HG02852 (cell line): ENCODE data around the gene VPS37B.
"Not testable (repeated sequence)": the region's sequence is repeated elsewhere in the genome, so short reads cannot be mapped to it uniquely, and the experiment has no call there.

ENCODE experiments used
- ATAC-seq: cut with Tn5 transposase; IDR thresholded peaks from one replicate; pipeline ENCODE4 v1.9.1; 2021; ENCODE audit warnings: mild to moderate bottlenecking, moderate library complexity; ENCODE audit not compliant: unreplicated experiment

VPS37B gene

DNA sequence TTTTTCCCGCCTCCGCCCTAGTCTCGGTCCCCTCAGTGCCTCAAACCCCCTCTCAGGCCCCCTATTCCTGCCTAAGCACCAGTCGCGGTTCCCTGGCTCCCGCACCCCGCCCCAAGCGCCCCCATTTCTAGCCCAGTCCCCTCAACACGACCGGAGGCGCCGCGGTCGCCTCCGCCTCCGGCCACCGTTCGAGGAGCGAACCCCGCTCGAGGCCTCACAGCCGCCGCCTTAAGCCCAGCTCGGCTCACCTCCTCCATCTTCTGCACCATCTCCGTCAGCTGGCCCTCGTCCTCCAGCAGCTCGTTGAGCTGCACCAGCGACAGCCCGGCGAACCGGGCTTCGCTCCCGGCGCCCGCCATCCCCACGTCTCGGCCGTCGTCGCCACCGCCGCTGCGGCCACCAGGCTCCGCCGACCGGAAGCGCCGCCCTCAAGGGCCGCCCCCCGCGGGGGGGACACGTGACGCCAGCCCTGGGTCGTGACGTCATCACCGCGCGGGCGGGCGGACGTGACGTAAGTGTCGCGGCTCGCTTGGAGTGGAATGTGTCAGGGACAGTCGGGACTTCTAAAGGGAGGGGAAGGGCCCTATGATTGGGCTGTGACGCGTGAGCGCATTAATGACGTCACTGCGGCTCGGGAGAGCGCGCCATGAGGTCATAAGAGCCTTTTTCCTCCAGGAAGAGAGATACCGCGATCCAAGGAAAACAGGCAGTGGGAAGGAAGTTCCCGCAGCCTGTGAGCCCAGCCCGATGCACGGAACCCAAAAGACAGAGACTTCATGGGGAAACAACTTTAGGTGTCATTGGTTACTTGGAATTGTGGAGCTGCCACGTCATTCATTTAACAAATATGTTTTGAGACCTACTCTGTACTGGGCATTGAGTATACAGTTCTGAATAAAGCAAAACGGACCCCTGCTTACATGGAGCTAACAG is at the start of gene VPS37B:
Gene VPS37B, minus strand, starts transcription at position 421 of the 933 bp plus-strand sequence. Its CDS starts 62 bp downstream, at position 359.
- peak; percentile 51 for ATAC-seq

- no peak for ATAC-seq
These were observed 49.0 kb upstream of the VPS37B start for GRCh38 chr12:122944605-122945592.

DNA sequence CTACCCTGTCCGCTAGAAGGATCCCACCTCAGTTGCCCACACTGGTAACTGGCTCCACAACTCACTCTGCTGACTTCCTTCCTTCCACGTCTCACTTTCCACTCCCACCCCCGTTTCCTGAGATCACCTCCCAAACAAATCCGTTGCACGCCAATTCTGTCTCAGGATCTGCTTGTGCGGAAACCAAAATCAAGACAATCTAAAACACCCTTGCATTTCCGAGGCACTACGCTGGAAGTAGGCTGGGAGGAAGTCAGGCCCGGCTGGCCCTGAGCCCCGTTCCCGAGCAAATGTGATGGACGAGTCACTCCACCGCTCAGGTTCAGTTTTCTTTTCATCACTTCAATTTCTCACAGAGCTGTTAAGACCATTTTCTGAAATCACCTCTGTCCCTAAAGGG is 47.3 kb upstream of the VPS37B start:
- no peak for ATAC-seq

- ATAC-seq = no peak
These were observed 46.7 kb upstream of the VPS37B start for GRCh38 chr12:122942637-122943036.

GRCh38 chr12:122941351-122941750 is 45.4 kb upstream of the VPS37B start:
- ATAC-seq = not testable (repeated sequence)

- no peak for ATAC-seq
These were observed 43.2 kb upstream of the VPS37B start for GRCh38 chr12:122939125-122939524.

- ATAC-seq = no peak
These were observed 41.7 kb upstream of the VPS37B start for GRCh38 chr12:122937622-122938091.

DNA sequence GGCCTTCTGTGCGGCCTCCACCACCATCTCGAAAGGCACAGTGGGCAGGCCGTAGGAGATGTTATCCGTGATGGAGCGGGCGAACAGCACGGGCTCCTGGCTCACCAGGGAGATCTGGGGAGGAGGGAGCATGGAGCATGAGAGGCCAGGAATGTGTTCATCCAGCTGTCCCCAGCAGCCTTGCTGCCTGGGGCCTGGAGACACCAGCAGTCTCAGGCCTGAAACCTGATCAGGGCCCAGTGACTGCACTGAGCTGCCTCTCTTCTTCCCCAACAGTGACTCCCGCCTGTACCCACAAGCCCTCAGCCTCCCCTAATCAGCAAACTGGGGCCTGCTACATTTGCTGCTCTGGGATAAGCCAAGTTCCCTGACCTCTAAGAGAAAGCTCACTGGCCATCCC is 39.4 kb upstream of the VPS37B start:
- ATAC-seq = no peak

DNA sequence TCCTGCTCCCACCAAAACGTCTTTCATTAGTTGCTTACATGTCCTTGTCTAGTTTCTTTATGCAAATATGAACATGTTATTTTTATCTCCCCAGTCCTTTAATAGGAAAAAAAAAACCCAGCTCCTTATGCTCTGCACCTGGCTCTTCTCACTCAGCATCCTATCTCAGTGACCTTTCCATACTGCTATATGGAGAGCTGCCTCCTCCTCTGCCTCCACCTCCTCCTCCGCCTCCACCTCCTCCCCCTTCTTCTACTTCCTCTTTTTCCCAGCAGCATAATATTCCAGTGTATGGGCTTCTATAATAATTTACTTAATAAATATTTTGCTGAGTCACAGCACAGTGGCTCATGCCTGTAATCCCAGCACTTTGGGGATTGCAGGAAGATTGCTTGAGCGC is 38.8 kb upstream of the VPS37B start:
- no peak for ATAC-seq

DNA sequence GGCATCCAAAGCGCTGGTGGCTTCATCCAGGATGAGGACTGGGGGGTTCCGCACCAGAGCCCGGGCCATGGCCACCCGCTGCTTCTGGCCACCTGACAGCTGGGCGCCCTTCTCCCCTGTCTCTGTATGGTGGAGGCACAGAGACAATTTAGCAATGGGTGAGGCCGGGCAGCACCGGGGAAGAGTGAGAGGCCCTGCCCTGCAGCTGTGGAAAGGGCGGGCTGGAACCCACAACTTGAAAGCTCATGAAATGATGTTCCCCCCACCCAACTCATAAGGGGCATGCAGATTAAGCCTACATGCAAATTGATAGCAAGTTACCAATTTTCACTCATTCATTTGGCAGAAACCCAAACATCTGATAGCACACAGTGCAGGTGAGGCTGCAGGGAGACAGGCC is 36.3 kb upstream of the VPS37B start:
- ATAC-seq = no peak

GRCh38 chr12:122929812-122930211 is 33.9 kb upstream of the VPS37B start:
- ATAC-seq = no peak

GRCh38 chr12:122929148-122929538 is 33.2 kb upstream of the VPS37B start:
- no peak for ATAC-seq

DNA sequence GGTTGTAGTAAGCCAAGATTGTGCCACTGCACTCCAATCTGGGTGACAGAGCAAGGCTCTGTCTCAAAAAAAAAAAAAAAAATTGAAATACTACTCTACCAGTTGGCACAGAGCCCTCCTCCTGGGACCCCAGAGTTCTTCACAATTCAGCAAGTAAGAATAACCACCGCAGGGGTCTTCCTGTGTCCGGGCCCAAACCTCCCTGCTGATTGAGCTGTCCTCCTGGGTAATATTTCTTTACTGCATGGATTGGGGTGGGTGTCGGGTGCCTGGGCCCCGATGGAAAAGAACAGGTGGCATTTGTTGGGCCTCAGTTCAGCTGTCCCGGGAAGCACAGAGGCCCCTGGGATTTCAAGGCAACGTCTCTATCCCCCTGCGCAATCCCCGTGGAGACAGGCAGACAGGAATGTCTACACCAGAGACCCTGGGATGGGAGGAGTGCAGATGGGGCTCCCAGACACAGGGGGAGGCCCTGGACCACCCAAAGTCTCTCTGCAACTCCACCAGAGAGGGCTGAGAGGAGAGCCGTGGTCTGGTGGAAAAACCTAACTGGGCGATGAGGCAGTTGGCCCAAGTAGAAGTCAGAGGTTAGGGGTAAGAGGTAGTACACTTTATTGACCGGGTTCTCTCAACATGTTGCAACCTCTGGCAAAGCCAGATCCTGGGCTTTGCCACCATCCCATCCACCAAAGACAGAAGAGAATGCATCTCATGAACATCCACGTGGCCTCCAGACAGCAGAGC is 32.7 kb upstream of the VPS37B start:
- ATAC-seq = no peak

DNA sequence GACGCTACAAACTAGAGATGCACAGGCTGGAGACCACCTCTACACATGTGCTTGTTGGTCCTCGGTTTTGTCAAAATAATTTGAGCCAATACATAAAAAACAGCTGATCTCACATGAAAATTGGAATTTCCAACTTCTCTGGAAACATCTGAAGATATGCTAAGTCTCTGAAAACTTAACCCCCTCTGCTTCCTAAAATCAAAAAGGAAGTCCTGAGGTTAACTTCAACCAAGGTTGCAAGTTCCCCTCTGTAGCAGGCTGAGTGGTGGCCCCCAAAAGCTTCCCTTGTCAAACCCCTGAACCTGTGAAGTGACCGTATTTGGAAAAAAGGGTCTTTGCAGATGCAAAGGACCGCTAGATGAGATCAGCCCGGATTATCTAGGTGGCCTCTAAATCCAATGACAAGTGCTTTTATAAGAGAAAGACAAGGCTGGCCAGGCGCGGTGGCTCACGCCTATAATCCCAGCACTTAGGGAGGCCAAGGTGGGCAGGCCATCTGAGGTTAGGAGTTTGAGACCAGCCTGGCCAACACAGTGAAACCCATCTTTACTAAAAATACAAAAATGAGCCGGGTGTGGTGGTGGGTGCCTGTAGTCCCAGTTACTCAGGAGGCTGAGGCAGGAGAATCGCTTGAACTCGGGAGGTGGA is 32.0 kb upstream of the VPS37B start:
- ATAC-seq = no peak

- no peak for ATAC-seq
These were observed 26.0 kb upstream of the VPS37B start for GRCh38 chr12:122921917-122922316.

DNA sequence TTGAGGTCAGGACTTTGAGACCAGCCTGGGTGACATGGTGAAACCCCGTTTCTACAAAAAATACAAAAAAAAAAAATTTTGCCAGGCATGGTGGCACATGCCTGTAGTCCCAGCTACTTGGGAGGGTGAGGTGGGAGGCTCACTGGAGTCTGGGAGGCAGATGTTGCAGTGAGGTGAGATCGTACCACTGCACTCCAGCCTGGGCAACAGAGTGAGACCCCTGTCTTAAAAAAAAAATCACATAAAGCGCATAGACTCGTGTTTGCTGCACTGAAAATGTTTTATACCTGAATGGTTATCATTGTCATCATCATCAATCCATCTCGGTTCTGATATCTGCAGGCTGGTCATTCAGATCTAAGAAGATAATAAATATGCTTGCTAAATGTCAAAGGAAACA is 24.8 kb upstream of the VPS37B start:
- ATAC-seq = no peak

GRCh38 chr12:122918827-122919226 is 22.9 kb upstream of the VPS37B start:
- no peak for ATAC-seq

DNA sequence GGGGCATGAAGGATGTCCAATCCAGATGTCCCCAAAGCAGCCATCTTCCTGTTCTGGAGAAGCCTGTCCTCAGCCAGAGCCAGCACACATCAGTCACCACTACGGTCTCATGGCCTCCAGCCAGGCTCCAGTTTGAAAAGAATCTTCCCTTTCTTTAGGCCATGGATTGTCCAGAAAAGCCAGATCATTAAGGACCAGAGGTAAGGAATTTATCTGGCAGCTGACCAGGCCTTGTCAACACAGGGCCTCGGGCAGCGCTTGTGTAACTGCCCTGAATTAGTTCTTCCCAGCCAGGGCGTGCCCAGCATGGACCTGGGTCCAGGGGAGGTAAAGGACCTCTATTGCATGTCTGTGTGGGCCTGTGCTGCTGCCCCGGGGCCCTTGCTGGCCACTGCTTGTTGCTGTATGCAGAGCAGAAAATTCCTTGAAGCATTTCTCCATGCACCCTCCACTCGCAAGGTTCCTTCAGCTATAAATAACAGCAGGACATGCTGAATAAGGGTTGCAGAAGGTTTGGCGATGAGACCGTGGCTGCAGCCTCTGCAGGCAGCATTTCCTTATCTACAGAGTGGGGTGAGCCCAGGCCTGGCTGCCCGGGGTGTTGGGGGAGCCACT is 21.7 kb upstream of the VPS37B start:
- no peak for ATAC-seq

DNA sequence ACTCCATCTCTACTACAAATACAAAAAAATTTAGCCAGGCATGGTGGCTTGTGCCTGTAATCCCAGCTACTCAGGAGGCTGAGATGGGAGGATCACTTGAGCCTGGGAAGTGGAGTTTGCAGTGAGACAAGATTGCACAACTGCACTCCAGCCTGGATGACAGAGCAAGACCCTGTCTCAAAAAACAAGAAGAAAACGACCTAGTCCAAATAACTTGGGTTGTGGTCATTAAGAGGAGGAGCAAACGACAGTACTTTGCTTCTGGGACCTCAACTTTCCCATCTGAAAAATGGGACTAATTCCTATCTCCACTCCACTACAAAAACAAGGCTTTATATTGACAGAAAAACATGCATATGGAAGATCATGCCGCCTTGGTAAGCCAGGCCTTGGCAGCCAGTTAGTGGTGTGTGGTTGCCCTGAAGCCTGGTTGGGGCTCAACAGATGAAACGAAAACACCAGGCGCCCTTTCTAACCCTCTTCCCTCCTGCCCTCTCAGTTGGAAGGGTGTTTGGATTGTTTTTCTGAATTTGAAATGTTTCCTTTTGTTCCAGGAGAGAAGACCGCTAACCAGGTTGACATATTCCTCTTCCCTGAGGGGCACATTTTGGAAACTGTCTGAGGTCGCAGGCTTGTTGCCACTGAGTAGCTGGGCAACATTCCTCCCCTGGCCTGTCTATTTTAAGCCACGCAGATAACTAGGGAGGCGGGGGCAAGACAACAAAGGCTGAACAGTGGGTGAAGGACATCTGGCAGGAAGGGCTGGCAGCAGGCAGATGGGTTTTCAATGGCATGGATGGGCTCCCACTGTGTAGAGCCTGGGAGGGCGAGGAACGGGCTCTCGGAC is 13.7 kb upstream of the VPS37B start:
- no peak for ATAC-seq
